DMS53 treated with DMSO at 0.1 percent for 48 hours (cell line): ENCODE results near the gene BBS10.
"Not testable (repeated sequence)": the region's sequence is repeated elsewhere in the genome, so short reads cannot be mapped to it uniquely, and the experiment has no call there.

Experiments
- DNase-seq: peaks from one replicate; lab custom pipeline; 2025; ENCODE audit not compliant: unreplicated experiment; lab: John Stamatoyannopoulos, UW

BBS10 gene

GRCh38 chr12:76348079-76348901 is at the start of gene BBS10:
TSS of gene BBS10 (minus strand) at chr12:76348415. CDS start at chr12:76348358, 57 bp downstream.
- DNase-seq = peak; percentile 95

- DNase-seq = no peak
Observed at GRCh38 chr12:76391461-76391860, 43.2 kb upstream of the BBS10 start.

- DNase-seq = no peak
Observed at GRCh38 chr12:76387614-76388013, 39.4 kb upstream of the BBS10 start.

GRCh38 chr12:76384560-76384959 is 36.3 kb upstream of the BBS10 start:
- no peak for DNase-seq

GRCh38 chr12:76383988-76384387 is 35.8 kb upstream of the BBS10 start:
- DNase-seq = no peak

- no peak for DNase-seq
Observed at GRCh38 chr12:76379261-76379660, 31.0 kb upstream of the BBS10 start.

- not testable (repeated sequence) for DNase-seq
Observed at GRCh38 chr12:76376876-76377275, 28.7 kb upstream of the BBS10 start.

GRCh38 chr12:76375939-76376338 is 27.7 kb upstream of the BBS10 start:
- no peak for DNase-seq

GRCh38 chr12:76375470-76375869 is 27.3 kb upstream of the BBS10 start:
- DNase-seq = no peak

GRCh38 chr12:76374386-76375020 is 26.3 kb upstream of the BBS10 start:
- DNase-seq = no peak

GRCh38 chr12:76368230-76368629 is 20.0 kb upstream of the BBS10 start:
- DNase-seq = no peak

- DNase-seq = no peak
Observed at GRCh38 chr12:76366163-76366562, 17.9 kb upstream of the BBS10 start.

GRCh38 chr12:76364131-76364530 is 15.9 kb upstream of the BBS10 start:
- DNase-seq = not testable (repeated sequence)

- DNase-seq = no peak
Observed at GRCh38 chr12:76360316-76360715, 12.1 kb upstream of the BBS10 start.

GRCh38 chr12:76356071-76356470 is 7.9 kb upstream of the BBS10 start:
- no peak for DNase-seq

- DNase-seq = peak; percentile 23
Observed at GRCh38 chr12:76346798-76347420, 1.3 kb downstream of the BBS10 start.

- DNase-seq = no peak
Observed at GRCh38 chr12:76346236-76346635, 2.0 kb downstream of the BBS10 start.

- no peak for DNase-seq
Observed at GRCh38 chr12:76345569-76345968, 2.6 kb downstream of the BBS10 start.

- no peak for DNase-seq
Observed at GRCh38 chr12:76341436-76342030, 6.7 kb downstream of the BBS10 start.

GRCh38 chr12:76340680-76341435 is 7.4 kb downstream of the BBS10 start:
- DNase-seq = no peak

- DNase-seq = no peak
Observed at GRCh38 chr12:76337583-76337982, 10.6 kb downstream of the BBS10 start.
